ENCODE data around the gene HOXB8.

- no peak for TF ChIP-seq ZFX (IDR thresholded peaks at IDR 0.05; ENCODE audit: borderline replicate concordance)
- TF ChIP-seq CTCF (IDR thresholded peaks at IDR 0.05), result no peak
Measured at GRCh38 chr17:48595278-48595999, 19.7 kb downstream of the HOXB8 start.

Data from 22Rv1 (cell line).